Thyroid gland (tissue), 4 donors: ENCODE results near the gene FDXR. TPM values are rescaled to one million over a fixed set of nuclear protein-coding genes. Genes with fewer than 3 reads are reported as not detected.

Experiments
- DNase-seq, 2 donors: peaks; one replicate each; pipeline ENCODE4 v3.0.0-alpha.2; 2019
- H3K27ac ChIP-seq, 3 donors: fragments of 200-600 bp; sonication (generic); 1 replicate in 2 of 3; 2 replicates in 1 of 3; pipeline ENCODE4 v1.5.1; 2016 to 2019; ENCODE audit warnings: mild to moderate bottlenecking in 1 of 3, moderate library complexity in 1 of 3
- H3K27me3 ChIP-seq: fragments of 200-600 bp; sonication (generic); one replicate; pipeline ENCODE4 v1.5.1; 2019
- H3K36me3 ChIP-seq, 2 donors: fragments of 200-600 bp; sonication (generic); one replicate each; pipeline ENCODE4 v1.5.1; 2016 to 2019
- H3K4me1 ChIP-seq, 2 donors: fragments of 200-600 bp; sonication (generic); one replicate each; pipeline ENCODE4 v1.5.1; 2017 to 2019
- H3K4me3 ChIP-seq, 3 donors: fragments of 200-600 bp; sonication (generic); replicated peaks in 1 of 3; 1 replicate in 2 of 3; 2 replicates in 1 of 3; pipeline ENCODE4 v1.5.1; 2016; ENCODE audit warnings: mild to moderate bottlenecking in 1 of 3
- H3K9me3 ChIP-seq: fragments of 200-600 bp; sonication (generic); one replicate; pipeline ENCODE4 v1.5.1; 2017
- CTCF ChIP-seq, 6 experiments: fragments of 200-600 bp in 3 of 6; fragments of 450-650 bp in 3 of 6; sonication (generic) in 3 of 6; IDR thresholded peaks; one replicate each; pipeline ENCODE4 v1.5.1; 2016 to 2019; ENCODE audit warnings: antibody characterized with exemption in 6 of 6, mild to moderate bottlenecking in 2 of 6, inconsistent platforms in 1 of 6, moderate library complexity in 1 of 6
- POLR2A ChIP-seq, 2 donors: fragments of 450-650 bp; IDR thresholded peaks; one replicate each; pipeline ENCODE4 v1.6.1; 2017; ENCODE audit warnings: antibody characterized with exemption in 2 of 2, mild to moderate bottlenecking in 2 of 2, moderate library complexity in 1 of 2
- WGBS, 2 donors: methylation state at CpG; one replicate each; pipeline ENCODE4 v1.1.5; 2017; 5-methylcytosine and 5-hydroxymethylcytosine counted together
- intact Hi-C: fragments of 100-400 bp; cut with DNase I; formaldehyde crosslinking; loops from one replicate; pipeline ENCODE4 v1.15.1; 2023
- total RNA-seq, 4 donors: library from RNA; depleted of rRNA; stranded (reverse); fragments of >200 nt; gene quantifications; one replicate each; pipeline ENCODE4 v1.2.3, GENCODE V29; 2016

Gene FDXR
- total RNA-seq, 4 donors from 2014 or later, result 5.9 to 18.6 (median 10.2) TPM

DNA sequence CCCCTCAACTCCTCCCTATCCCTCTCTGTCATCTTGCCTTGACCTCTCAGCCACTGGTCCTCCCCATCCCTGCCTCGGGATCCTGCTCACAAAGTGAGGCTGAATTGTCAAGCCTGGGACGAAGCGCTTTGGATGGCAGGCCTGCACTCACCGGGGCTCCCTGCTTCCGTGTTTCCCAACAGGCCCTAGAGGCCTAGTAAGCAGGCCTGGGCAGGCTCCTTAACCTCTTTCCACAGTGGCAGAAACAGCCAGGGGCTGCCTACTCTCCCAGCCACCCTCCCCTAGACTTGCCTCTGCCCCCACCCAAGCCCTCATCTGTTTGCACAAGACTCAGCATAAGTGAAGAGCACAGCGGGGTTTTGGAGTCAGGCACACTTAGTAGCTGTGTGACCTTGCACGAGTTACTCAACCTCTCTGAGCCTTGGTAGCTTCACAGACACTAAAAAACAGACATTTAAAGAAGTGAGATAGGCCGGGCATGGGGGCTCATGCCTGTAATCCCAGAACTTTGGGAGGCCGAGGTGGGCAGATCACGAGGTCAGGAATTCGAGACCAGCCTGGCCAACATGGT lies 25.7 kb upstream of the FDXR start:
- Histone ChIP-seq H3K4me1 (peaks cover under 1 to 4% of the 10 kb centered on the region in 2 donors), H3K9me3 (no peaks in the 10 kb centered on the region), H3K27me3 (peaks cover 12% of the 10 kb centered on the region), H3K27ac (no peak overlapping the region), H3K4me3 (no peak overlapping the region), H3K36me3 (no peaks in the 10 kb centered on the region)
- DNase-seq, result no peak
- intact Hi-C loops, result no loop called here
- 74 to 80% methylated on average over 11 of the region's 11 CpGs for WGBS, 2 donors
- TF ChIP-seq POLR2A (IDR thresholded peaks at IDR 0.05), result no peak
- no peak for TF ChIP-seq CTCF (IDR thresholded peaks at IDR 0.05)

- H3K27ac ChIP-seq, result no peak overlapping the region
- H3K4me3 ChIP-seq, result no peak overlapping the region
- no peaks in the 10 kb centered on the region for H3K36me3 ChIP-seq
- H3K27me3 ChIP-seq, result peaks cover 17% of the 10 kb centered on the region
- TF ChIP-seq POLR2A (IDR thresholded peaks at IDR 0.05), result no peak
- no peak for TF ChIP-seq CTCF (IDR thresholded peaks at IDR 0.05)
- WGBS, 2 donors, result 47 to 52% methylated on average over 8 to 16 of the region's 22 CpGs
- H3K9me3 ChIP-seq, result no peaks in the 10 kb centered on the region
- H3K4me1 ChIP-seq, result peaks cover 5 to 10% of the 10 kb centered on the region in 2 donors
- DNase-seq, result no peak
- intact Hi-C loops, result no loop called here
Measured at GRCh38 chr17:74893936-74894671, 21.3 kb upstream of the FDXR start.

DNA sequence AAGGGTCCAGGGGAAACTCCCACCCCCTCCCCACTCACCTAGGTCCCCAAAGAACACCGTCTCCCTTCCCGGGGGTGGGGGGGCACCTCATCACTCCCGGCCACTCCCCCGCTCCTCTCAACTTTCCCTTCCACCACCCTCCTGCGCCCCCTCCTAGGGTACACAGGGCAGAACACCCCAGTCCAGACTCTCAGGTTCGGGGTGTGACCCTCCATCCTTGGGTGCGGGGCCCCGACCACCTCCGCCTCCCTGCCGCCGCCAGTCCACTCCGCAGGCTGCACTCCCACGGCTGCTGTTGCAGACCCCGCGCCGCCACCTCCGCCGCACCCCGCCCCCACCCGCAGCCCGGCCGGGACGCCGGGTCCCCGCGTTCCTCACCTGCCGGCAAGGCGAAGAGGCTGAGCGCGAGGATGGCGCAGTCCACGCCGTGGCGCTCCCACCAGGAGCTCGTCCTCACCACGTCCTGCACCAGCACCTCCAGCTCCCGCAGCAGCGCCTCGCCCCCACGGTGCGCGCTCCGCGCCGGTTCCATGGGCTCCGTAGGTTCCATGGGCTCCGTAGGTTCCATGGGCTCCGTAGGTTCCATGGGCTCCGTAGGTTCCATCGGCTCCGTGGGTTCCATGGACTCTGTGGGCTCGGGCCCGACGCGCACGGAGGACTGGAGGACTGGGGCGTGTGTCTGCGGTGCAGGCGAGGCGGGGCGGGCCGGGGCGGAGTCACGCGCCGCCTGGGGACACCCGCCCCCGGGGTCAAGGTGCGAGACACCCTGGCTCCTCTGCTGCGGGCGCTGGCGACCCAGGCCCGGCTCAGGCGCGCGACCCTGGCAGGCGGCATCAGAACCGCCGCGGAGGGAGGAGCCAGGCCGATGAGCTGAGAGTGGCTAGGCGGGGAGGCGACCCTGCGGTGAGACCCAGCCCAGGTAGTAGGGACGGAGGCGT lies 20.4 kb upstream of the FDXR start, which contains the start of gene FADS6:
TSS of gene FADS6 (minus strand) at position 660 of the 938 bp plus-strand sequence. CDS start at position 622, 38 bp downstream.
- Histone ChIP-seq H3K27ac (no peak within 1 kb of the TSS), H3K4me1 (peaks cover 5 to 10% of the 10 kb centered on the region in 2 donors), H3K4me3 (peak within 1 kb of the TSS in 1 of 3 donors; percentile 5), H3K27me3 (peaks cover 17% of the 10 kb centered on the region), H3K9me3 (no peaks in the 10 kb centered on the region), H3K36me3 (no peaks in the 10 kb centered on the region)
- intact Hi-C loops, result no loop called here
- TF ChIP-seq CTCF (IDR thresholded peaks at IDR 0.05), result no peak
- no peak for TF ChIP-seq POLR2A (IDR thresholded peaks at IDR 0.05)
- no peak for DNase-seq
- WGBS, 2 donors, result 5 to 8% methylated on average over 16 to 17 of the region's 86 CpGs

DNA sequence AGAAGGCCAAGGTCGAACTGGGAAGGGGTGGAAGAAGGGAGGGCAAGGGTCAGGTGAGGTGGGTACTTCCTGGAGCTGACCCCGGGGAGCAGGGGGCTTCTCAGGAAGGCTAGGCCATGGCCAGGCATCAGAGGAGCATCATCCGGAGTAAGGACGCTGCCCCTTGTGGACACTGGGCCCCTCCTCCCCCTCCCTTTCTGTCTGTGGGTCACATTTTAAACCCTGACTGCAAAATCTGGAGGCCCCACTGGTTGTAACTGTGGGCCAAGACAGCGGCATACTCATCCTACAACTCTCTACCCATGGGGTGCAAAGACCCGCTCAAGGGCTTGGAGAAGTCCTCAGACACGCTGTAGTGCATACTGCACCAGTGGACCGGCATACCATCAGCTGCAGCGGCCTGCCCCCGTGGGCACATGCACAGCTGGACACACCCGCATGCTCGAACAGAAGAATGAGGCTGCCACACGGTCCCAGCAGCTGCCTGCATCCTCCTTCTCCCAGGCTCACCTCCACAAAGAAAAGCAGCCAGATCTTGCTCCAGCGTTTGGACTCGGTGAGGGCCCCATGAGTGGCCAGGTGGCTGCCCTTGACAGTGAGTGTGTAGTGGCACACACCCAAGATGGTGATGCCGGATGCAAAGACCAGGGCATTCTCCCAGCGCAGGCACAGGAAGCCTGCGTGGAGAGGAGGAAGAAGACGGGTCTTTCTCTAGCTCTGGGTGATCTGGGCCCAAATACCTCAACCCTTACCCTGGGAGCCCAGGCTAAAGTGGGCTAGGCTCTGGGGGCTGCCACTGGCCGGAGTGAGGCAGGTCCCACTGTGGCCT lies 19.4 kb upstream of the FDXR start:
- Histone ChIP-seq H3K27me3 (peaks cover 17% of the 10 kb centered on the region), H3K9me3 (no peaks in the 10 kb centered on the region), H3K36me3 (no peaks in the 10 kb centered on the region), H3K4me3 (no peak overlapping the region), H3K4me1 (peaks cover 5 to 10% of the 10 kb centered on the region in 2 donors), H3K27ac (no peak overlapping the region)
- TF ChIP-seq POLR2A (IDR thresholded peaks at IDR 0.05) (no peak), CTCF (IDR thresholded peaks at IDR 0.05) (no peak)
- intact Hi-C loops, result no loop called here
- 37 to 38% methylated on average over 11 to 15 of the region's 20 CpGs for WGBS, 2 donors
- DNase-seq, result peak; percentile 48 to 55
